GM12892 (cell line): ENCODE measurements around the gene SERPINC1.
A peak's percentile ranks its signal among the peaks of the same experiment; 100 is the strongest.

Experiments
- DNase-seq: peaks from one replicate; pipeline ENCODE4 v3.0.0; 2011; ENCODE audit not compliant: insufficient read length
- FAIRE-seq: peaks from 2 replicates; lab custom pipeline; 2011; peaks lifted over from hg19 to GRCh38; lab: Jason Lieb, UNC
- POLR2A ChIP-seq: IDR thresholded peaks from 2 replicates; pipeline ENCODE4 v1.6.1; 2011; ENCODE audit warnings: low read depth, low read length, control low read depth
- POLR2AphosphoS5 ChIP-seq: IDR thresholded peaks from 2 replicates; pipeline ENCODE4 v1.6.1; 2011; ENCODE audit warnings: low read depth, low read length, control low read depth
- TAF1 ChIP-seq: IDR thresholded peaks from 2 replicates; pipeline ENCODE4 v1.6.1; 2011; ENCODE audit warnings: low read depth, mild to moderate bottlenecking, control low read depth, low read length, borderline replicate concordance

SERPINC1 gene

DNA sequence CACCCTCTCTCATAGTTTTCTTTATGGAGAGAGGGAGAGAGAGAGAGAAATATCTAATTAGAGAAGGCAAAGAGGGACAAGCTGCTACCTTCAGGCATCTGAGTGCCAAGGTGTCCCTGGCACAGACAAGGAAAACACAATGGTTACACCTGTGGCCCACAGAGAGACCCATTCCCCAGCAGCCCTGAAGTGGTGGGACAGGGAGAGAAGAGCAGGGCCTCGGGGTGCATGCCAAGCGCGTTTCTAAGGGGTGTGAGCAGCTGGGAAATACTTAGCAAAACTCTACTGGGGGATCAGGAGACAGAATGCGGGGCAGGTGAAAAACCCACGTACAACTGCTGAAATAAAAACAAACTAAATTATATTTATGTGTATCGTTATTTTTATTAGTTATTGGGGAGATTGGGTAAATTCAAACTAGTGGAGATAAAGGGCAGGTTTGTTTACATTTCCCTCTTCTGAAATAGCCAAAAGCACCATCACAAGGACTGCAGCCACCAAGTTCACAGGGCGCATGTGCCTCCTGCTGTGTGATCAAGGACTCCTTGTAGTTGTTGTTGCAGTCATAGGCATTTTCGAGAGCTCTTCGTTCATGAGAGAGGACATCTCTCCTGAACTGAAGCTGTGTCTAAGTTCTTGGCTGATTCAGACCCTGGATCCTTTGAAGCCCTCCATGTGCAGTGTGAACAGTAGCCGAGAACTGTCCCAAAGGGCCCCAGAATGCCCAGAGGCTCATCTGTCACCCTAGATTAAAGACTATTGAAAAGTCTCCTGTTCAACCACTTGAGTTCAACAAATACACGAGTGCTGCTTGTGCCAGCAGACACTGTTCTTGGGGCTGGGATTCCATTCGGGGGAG lies 737 bp upstream of the SERPINC1 start:
- DNase-seq (no peak), FAIRE-seq (no peak)
- TF ChIP-seq TAF1 (no peak), POLR2A (no peak), POLR2AphosphoS5 (no peak)

DNA sequence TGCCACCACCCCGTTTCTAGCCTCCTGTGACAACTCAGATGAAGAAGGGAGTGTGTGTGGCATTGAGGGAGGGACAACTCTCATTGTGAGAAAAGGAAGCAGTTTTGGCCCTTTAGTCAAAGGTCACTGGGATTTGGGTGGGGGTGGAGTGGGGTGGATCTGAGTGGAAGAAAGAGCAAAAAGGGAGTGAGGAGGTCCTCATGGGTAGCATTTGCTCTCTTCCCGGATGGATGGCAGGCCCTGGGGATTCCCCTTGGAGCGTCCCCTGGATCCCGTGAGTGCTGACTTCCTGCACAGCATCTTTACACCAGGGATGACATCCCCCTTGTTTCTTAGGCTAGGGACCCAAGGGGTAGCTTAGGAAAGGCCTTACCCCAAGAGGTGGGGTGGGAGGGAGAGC lies 460 bp downstream of the SERPINC1 start:
- no peak for FAIRE-seq
- TF ChIP-seq POLR2A (no peak), POLR2AphosphoS5 (no peak), TAF1 (no peak)
- no peak for DNase-seq

DNA sequence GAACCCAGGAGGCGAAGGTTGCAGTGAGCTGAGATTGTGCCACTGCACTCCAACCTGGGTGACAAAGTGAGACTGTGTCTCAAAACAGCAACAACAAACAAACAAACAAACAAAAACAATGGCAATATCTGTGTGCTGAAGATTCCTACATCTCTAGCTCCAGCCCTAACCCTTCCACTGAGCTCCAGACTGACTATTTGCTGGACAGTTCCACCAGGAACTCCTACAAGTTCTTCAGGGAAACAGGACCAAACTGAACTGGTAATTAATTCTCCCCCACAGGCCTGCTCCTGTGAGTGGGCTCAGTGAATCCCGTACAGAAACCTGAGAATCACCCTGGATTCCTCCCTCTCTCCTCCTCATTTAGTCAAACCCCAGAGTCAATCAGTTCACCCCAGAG lies 1.5 kb downstream of the SERPINC1 start:
- DNase-seq (no peak), FAIRE-seq (no peak)
- TF ChIP-seq POLR2AphosphoS5: no peak
- no peak for TF ChIP-seq POLR2A
- TF ChIP-seq TAF1: no peak

DNA sequence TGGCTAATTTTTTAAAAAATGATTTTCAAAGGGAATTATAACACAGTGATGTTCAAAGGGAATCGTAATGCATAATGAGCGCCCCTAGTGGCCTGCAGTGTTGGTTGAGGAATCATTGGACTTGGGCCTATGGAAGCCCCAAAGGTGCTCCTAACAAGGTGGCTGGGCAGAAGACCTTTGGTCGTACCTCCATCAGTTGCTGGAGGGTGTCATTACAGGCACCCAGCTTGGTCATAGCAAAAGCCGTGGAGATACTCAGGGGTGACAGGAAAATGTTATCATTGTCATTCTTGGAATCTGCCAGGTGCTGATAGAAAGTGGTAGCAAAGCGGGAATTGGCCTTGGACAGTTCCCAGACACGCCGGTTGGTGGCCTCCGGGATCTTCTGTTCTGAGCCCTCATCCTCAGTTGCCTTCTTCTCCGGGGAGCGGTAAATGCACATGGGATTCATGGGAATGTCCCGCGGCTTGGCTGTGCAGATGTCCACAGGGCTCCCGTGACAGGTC lies 2.7 kb downstream of the SERPINC1 start:
- DNase-seq (peak; percentile 33), FAIRE-seq (peak; percentile 9)
- TF ChIP-seq TAF1 (no peak), POLR2AphosphoS5 (no peak), POLR2A (no peak)

DNA sequence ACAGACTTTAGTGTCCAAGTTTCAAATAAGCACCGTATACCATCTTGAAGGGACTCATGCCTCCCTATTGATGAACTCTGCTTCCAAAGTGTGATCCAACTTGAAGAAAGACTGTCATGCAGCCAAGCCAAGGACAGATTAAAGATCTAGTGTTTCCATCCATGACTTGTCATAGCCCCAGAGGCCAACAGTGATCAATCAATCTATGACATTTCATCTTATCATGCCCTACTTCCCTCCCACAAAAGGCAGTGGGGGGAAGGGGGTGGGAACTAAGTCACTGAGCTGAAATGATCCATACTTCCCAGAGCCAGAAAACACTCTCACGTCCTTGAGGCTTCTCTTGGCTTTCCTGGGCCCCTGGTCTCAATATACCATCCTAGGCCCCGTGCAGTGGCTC lies 4.0 kb downstream of the SERPINC1 start:
- no peak for TF ChIP-seq POLR2A
- no peak for FAIRE-seq
- no peak for DNase-seq

DNA sequence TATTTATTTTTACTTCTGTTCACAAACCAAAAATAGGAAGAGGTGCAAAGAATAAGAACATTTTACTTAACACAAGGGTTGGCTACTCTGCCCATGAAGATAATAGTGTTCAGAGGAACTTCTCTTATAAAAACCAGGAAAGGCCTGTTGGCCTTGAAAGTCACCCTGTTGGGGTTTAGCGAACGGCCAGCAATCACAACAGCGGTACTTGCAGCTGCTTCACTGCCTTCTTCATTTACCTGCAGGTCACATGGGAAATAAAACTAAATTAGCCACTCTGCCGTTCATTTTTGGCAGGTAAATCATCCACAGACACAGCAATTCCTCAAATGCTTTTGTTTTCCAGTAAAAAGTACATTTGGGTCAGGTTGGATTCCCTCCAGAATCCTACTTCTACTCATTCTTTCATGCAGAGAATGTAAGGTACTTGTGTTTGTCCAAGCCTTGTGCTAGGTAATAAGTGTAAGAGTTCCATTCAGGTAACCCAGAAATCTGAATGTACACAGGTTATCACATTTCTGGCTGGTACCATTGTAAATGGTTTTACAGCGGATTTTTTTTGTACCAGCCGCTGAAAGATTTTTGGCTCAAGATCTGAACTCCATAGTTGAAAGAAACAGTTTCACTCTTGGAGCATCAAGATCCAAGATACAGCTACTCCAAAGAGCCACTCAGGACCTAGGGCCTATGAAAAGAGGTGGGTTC lies 13.1 kb downstream of the SERPINC1 start:
- TF ChIP-seq POLR2AphosphoS5 (no peak), TAF1 (no peak), POLR2A (no peak)
- no peak for DNase-seq
- no peak for FAIRE-seq

DNA sequence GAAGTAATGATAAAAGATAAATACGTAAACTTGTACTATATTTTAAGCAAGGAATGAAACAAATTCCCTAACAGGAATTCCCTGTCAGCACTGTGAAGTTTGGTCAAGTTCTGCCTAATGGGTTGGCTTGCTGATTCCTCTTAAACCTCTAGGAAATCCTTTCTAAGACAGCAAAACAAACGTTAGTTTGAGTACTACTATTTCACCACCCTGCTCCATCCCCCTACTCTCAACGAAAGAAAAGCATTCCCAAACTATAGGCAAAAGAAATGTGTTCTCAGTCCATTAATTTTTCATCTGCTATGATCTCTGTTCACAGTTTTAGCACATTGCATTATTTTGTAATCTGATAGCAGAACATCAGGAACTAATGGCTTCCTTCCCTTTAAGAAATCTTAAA lies 16.1 kb downstream of the SERPINC1 start:
- TF ChIP-seq TAF1 (no peak), POLR2A (no peak), POLR2AphosphoS5 (no peak)
- no peak for DNase-seq
- no peak for FAIRE-seq

DNA sequence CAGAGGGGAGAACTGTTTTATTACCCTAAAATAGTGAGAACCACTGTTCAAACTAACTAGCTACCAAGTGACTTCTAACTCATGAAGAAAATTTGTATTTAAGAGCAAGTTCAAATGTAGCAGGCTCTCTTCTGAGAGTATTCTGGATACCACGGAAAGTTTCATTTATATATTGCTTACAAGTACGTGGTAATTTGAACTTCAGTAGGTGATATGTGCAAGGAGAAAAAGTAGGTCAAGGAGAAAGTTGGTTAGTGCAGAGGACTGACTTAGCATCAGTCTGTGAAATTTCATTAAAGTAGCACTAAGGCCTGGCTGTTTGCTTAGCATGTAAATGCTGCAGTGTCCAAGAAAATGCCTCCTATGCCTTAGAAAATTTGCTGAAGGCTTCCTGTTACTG lies 16.7 kb downstream of the SERPINC1 start:
- no peak for TF ChIP-seq TAF1
- no peak for TF ChIP-seq POLR2A
- TF ChIP-seq POLR2AphosphoS5: no peak
- DNase-seq (no peak), FAIRE-seq (peak; percentile 70)

DNA sequence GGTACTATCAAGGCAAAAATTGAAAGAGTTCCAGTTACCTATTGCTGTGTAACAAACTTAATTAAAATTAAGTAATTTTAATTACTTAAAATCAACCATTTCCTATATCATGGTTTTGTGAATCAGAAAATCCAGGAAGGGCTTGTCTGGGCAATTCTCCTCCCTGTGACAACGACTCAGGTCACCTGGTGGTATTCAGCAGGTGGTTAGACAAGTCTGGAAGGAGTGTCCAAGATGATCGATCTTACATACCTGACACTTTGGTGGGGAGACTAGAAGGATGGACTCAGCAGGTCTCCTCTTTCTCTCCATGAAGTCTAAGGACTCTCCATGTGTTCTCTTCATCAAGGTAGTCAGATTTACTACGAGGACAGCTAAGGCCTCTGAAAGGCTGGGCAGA lies 22.9 kb downstream of the SERPINC1 start:
- no peak for FAIRE-seq
- no peak for TF ChIP-seq POLR2A
- no peak for TF ChIP-seq TAF1
- no peak for TF ChIP-seq POLR2AphosphoS5
- no peak for DNase-seq

DNA sequence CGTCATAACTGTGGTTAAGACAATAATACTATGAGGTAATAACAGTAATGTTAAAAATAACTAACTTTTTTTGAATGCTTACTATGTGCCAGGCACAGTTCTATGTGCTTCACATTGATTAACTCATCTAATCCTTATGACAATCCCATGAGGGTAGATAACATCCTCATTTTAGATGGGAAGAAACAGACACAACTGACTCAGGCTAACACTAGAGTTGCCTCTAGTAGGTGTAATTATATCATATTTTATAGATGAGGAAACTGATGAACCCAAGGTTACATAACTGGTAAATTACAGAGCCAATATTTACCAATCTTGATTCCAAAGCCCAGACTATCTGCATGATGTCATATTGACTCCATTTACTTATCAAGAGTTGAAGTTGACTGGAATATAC lies 23.5 kb downstream of the SERPINC1 start:
- TF ChIP-seq POLR2A (no peak), POLR2AphosphoS5 (no peak), TAF1 (no peak)
- DNase-seq (no peak), FAIRE-seq (no peak)

DNA sequence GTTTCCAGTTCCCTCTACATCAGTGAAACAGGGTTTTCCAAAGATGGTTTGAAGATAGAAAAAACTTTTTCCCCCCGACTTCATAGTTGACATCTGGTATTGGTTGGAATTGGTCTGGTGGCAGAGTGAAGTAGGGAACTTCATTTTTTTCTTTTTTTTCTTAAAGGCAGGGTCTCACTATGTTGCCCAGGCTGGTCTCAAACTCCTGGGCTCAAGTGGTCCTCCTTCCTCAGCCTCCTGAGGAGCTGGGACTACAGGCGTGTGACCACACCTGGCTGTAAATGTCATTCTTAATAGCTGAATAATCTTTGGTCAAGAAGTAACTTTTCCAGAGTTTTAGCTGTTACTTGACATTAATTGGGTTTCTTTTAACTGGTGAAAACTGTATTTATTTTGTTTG lies 27.2 kb downstream of the SERPINC1 start:
- no peak for DNase-seq
- FAIRE-seq: no peak

DNA sequence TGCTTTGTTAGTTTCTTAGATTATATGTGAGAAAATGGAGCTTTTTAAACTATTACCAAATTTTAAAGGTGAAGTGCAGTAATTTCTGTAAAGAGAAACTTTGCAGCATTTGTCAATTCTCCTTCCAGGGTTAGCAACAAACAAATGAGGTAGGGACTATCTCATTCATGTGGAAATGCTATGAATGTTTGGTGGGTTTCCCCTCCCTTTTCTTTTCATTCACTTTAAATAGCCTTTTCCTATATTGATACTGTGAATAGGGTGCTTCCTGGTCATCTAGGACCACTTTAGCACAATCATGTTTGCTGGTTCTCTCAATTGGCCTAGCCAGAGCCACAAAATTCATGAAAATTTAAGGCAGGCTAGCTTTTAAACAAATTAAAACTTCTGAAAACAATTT lies 28.4 kb downstream of the SERPINC1 start:
- no peak for FAIRE-seq
- TF ChIP-seq POLR2AphosphoS5: no peak
- no peak for DNase-seq

More for the DNA sequence above, 27.2 kb downstream of the SERPINC1 start:
- no peak for TF ChIP-seq TAF1
- no peak for TF ChIP-seq POLR2AphosphoS5
- TF ChIP-seq POLR2A: no peak
